K562 (cell line): ENCODE data around the gene ANO7. TPM values are rescaled to one million over a fixed set of nuclear protein-coding genes. Genes with fewer than 3 reads are reported as not detected.

ENCODE experiments used
- ATAC-seq: fragments of 200-7000 bp; cut with Tn5 transposase; 3 replicates; pipeline ENCODE4 v1.9.1; 2020; ENCODE audit warnings: moderate library complexity
- BruUV-seq: library from RNA; stranded (reverse); fragments of 400-500 nt; replicated peaks from 2 replicates; lab custom pipeline; 2021; lab: Mats Ljungman, UMichigan
- CTCF ChIA-PET: fragments of 300-600 bp; formaldehyde crosslinking; extraction: SDS; loops from one replicate; lab custom pipeline; 2021; ENCODE audit warnings: low intra/inter-chr PET ratio; lab: Yijun Ruan, JAX
- POLR2A ChIA-PET: fragments of 300-600, 350-650 bp; sonication (Branson Sonifier 250); formaldehyde crosslinking; extraction: SDS; loops from one replicate; lab custom pipeline; 2021; ENCODE audit warnings: antibody characterized with exemption, inconsistent platforms; lab: Yijun Ruan, JAX
- DNase-seq, 4 experiments: peaks; one replicate each; pipeline versions ENCODE4 v3.0.0 to v3.0.0-alpha.2; 2011 to 2018; ENCODE audit warnings: low spot score in 3 of 4, mixed read lengths in 3 of 4; ENCODE audit errors: extremely low read depth in 1 of 4
- FAIRE-seq: peaks from 2 replicates; lab custom pipeline; 2011; peaks lifted over from hg19 to GRCh38; lab: Jason Lieb, UNC
- H2AFZ ChIP-seq: 2 replicates; pipeline ENCODE4 v1.6.0; 2011; ENCODE audit warnings: low read depth, low read length, control low read depth, inconsistent platforms
- H3K27ac ChIP-seq: fragments of 200-600 bp; 3 replicates; pipeline ENCODE4 v1.8.0; 2011; ENCODE audit warnings: low read depth, mild to moderate bottlenecking, control low read depth, inconsistent platforms, low read length, moderate library complexity, mixed read lengths; ENCODE audit errors: extremely low read depth
- H3K27me3 ChIP-seq, 2 experiments: fragments of 300-600 bp in 1 of 2; 2 replicates in 1 of 2; 3 replicates in 1 of 2; pipeline versions ENCODE4 v1.6.0 to v1.8.0; 2011; ENCODE audit warnings: inconsistent platforms in 2 of 2, low read length in 2 of 2, mild to moderate bottlenecking in 1 of 2, mixed read lengths in 1 of 2, moderate library complexity in 1 of 2; ENCODE audit not compliant: control insufficient read depth in 2 of 2, insufficient read depth in 2 of 2
- H3K36me3 ChIP-seq: fragments of 300-600 bp; 3 replicates; pipeline ENCODE4 v1.8.0; 2011; ENCODE audit warnings: mild to moderate bottlenecking, low read length, inconsistent platforms; ENCODE audit not compliant: control insufficient read depth, insufficient read depth
- H3K4me1 ChIP-seq, 2 experiments: fragments of 200-600 bp in 1 of 2; replicated peaks in 1 of 2; 2 replicates in 1 of 2; 3 replicates in 1 of 2; pipeline versions ENCODE4 v1.5.1 to v1.8.0; 2011; ENCODE audit warnings: inconsistent platforms in 2 of 2, low read length in 2 of 2, mild to moderate bottlenecking in 1 of 2, mixed read lengths in 1 of 2, moderate library complexity in 1 of 2; ENCODE audit not compliant: control insufficient read depth in 2 of 2, insufficient read depth in 2 of 2
- H3K4me2 ChIP-seq: 2 replicates; pipeline ENCODE4 v1.6.1; 2011; ENCODE audit warnings: low read length, control low read depth, inconsistent platforms, mixed read lengths; ENCODE audit not compliant: insufficient read depth
- H3K4me3 ChIP-seq: fragments of 200-600 bp; sonication (generic), shearing (Covaris generic); 2 replicates; pipeline ENCODE4 v1.5.1; 2016; ENCODE audit warnings: control low read depth, inconsistent platforms
- H3K79me2 ChIP-seq: fragments of 200-600 bp; 3 replicates; pipeline ENCODE4 v1.8.0; 2011; ENCODE audit warnings: low read length, inconsistent platforms; ENCODE audit not compliant: control insufficient read depth, insufficient read depth
- H3K9ac ChIP-seq, 2 experiments: 2 replicates each; pipeline versions ENCODE4 v1.6.0 to v1.6.1; 2011; ENCODE audit warnings: low read depth in 2 of 2, low read length in 2 of 2, control low read depth in 1 of 2, inconsistent platforms in 1 of 2, mild to moderate bottlenecking in 1 of 2, mixed read lengths in 1 of 2; ENCODE audit not compliant: insufficient read depth in 1 of 2
- H3K9me1 ChIP-seq: one replicate; pipeline ENCODE4 v1.6.0; 2011; ENCODE audit warnings: inconsistent platforms, mild to moderate bottlenecking, low read length, moderate library complexity; ENCODE audit not compliant: control insufficient read depth, insufficient read depth
- H3K9me3 ChIP-seq: replicated peaks from 2 replicates; pipeline ENCODE4 v1.5.1; 2011; ENCODE audit warnings: low read depth, low read length, inconsistent platforms; ENCODE audit not compliant: control insufficient read depth, insufficient read depth
- H4K20me1 ChIP-seq: replicated peaks from 2 replicates; pipeline ENCODE4 v1.6.1; 2011; ENCODE audit warnings: low read length, inconsistent platforms, mixed read lengths; ENCODE audit not compliant: control insufficient read depth, insufficient read depth
- ATF1 ChIP-seq, 2 experiments: fragments of 450-650 bp in 1 of 2; IDR thresholded peaks; 2 replicates each; pipeline ENCODE4 v1.6.1; 2016; ENCODE audit warnings: missing compliant biosample characterization in 1 of 2, missing genetic modification characterization in 1 of 2
- CREB1 ChIP-seq, 2 experiments: sonication (generic) in 1 of 2; formaldehyde crosslinking in 1 of 2; IDR thresholded peaks; 2 replicates each; pipeline versions ENCODE4 v1.6.1 to v1.8.0; 2012 to 2022; ENCODE audit warnings: inconsistent platforms in 1 of 2, mild to moderate bottlenecking in 1 of 2, missing genetic modification reagents in 1 of 2, moderate library complexity in 1 of 2
- FOXA3 ChIP-seq, 2 experiments: fragments of 450-650 bp in 1 of 2; sonication (generic) in 1 of 2; formaldehyde crosslinking; IDR thresholded peaks in 1 of 2; conservative IDR thresholded peaks in 1 of 2; 2 replicates each; pipeline versions ENCODE4 v1.4.0 to v1.8.0; 2020 to 2022; ENCODE audit warnings: mild to moderate bottlenecking in 2 of 2, missing genetic modification reagents in 1 of 2
- FUS ChIP-seq: fragments of 200-400 bp; formaldehyde crosslinking; optimal IDR thresholded peaks from 2 replicates; pipeline ENCODE3; 2017; ENCODE audit warnings: low read depth, low read length
- KAT2B ChIP-seq: IDR thresholded peaks from one replicate; pipeline ENCODE4 v1.6.1; 2012; ENCODE audit warnings: low read depth, mild to moderate bottlenecking, control low read depth, inconsistent platforms, low read length, moderate library complexity
- MAFG ChIP-seq: fragments of 450-650 bp; conservative IDR thresholded peaks from 2 replicates; pipeline ENCODE4 v1.6.1; 2016; ENCODE audit warnings: missing genetic modification characterization, missing compliant biosample characterization
- NONO ChIP-seq, 2 experiments: fragments of 200-400 bp in 1 of 2; fragments of 450-650 bp in 1 of 2; formaldehyde crosslinking in 1 of 2; IDR thresholded peaks; 2 replicates each; pipeline ENCODE4 v1.6.1; 2017; ENCODE audit warnings: low read depth in 2 of 2, mild to moderate bottlenecking in 2 of 2, moderate library complexity in 2 of 2, low read length in 1 of 2
- RCOR1 ChIP-seq, 2 experiments: IDR thresholded peaks; 2 replicates each; pipeline ENCODE4 v1.6.1; 2012; ENCODE audit warnings: low read depth in 2 of 2, low read length in 2 of 2, borderline replicate concordance in 1 of 2, improper control_type of control experiment in 1 of 2
- YY1 ChIP-seq, 3 experiments: IDR thresholded peaks; 2 replicates each; pipeline ENCODE4 v1.6.1; 2011; ENCODE audit warnings: low read length in 2 of 3, mild to moderate bottlenecking in 2 of 3, moderate library complexity in 2 of 3, borderline replicate concordance in 1 of 3, control low read depth in 1 of 3, low read depth in 1 of 3; ENCODE audit not compliant: insufficient read depth in 3 of 3, insufficient replicate concordance in 2 of 3, control insufficient read depth in 1 of 3, insufficient read length in 1 of 3; ENCODE audit errors: extremely low read depth in 1 of 3
- ZNF175 ChIP-seq: fragments of 200-800 bp; sonication (Bioruptor generic); IDR thresholded peaks from 2 replicates; pipeline ENCODE4 v1.6.1; 2016; ENCODE audit warnings: low read depth, mild to moderate bottlenecking, missing genetic modification characterization, missing compliant biosample characterization
- ZNF3 ChIP-seq: fragments of 250-450 bp; sonication (Bioruptor Pico); IDR thresholded peaks from 2 replicates; pipeline ENCODE4 v1.5.0; 2021; ENCODE audit warnings: mild to moderate bottlenecking, moderate library complexity
- ZNF57 ChIP-seq: fragments of 450-650 bp; formaldehyde crosslinking; IDR thresholded peaks from 2 replicates; pipeline ENCODE4 v1.4.0; 2020; ENCODE audit warnings: mild to moderate bottlenecking, moderate library complexity
- ZNF76 ChIP-seq: fragments of 250-450 bp; sonication (Bioruptor Pico); IDR thresholded peaks from 2 replicates; pipeline ENCODE4 v1.4.0; 2020; ENCODE audit warnings: mild to moderate bottlenecking, moderate library complexity, borderline replicate concordance
- WGBS: fragments of 100-300 bp; shearing (Covaris generic); methylation state at CpG from one replicate; pipeline ENCODE4 v1.1.6; 2016; ENCODE audit warnings: low coverage, mixed read lengths; ENCODE audit not compliant: insufficient coverage; ENCODE audit errors: missing lambda C conversion rate; 5-methylcytosine and 5-hydroxymethylcytosine counted together
- in situ Hi-C: fragments of 300-500 bp; cut with MboI; formaldehyde crosslinking; loops from 4 replicates; pipeline ENCODE4 v1.15.0; 2018; ENCODE audit warnings: inconsistent platforms, mixed read lengths
- intact Hi-C: fragments of 100-400 bp; cut with micrococcal nuclease; formaldehyde crosslinking; loops from 2 replicates; pipeline ENCODE4 v1.14.2; 2022
- polyA plus RNA-seq, 8 experiments: library from polyadenylated mRNA; depleted of rRNA in 4 of 8; stranded (reverse) in 5 of 8; unstranded in 3 of 8; fragments of >200 nt; fragmentation: Nextera tagmentation in 2 of 8; fragmentation: Illumina TruSeq in 1 of 8; extraction: Ambion mirVana in 2 of 8; extraction: Trizol in 1 of 8; gene quantifications; 2 replicates each; pipeline versions ENCODE4 v1.2.1 to v1.2.3, GENCODE V29; 2011 to 2014; ENCODE audit warnings: inconsistent platforms in 1 of 8, missing spikeins in 1 of 8
- total RNA-seq, 7 experiments: library from RNA; depleted of rRNA in 6 of 7; stranded (reverse); fragments of >200 nt in 6 of 7; fragmentation: Illumina TruSeq in 2 of 7; extraction: Trizol in 2 of 7; gene quantifications; 2 replicates each; pipeline versions ENCODE4 v1.2.1 to v1.2.3, GENCODE V29; 2011 to 2021; ENCODE audit warnings: low replicate concordance in 1 of 7
- TF ChIP-seq, protein P1 (sequence below): fragments of 450-650 bp; IDR thresholded peaks from 2 replicates; pipeline ENCODE4 v1.6.1; 2018; ENCODE audit not compliant: partially characterized antibody
- TF ChIP-seq, protein P2 (sequence below): fragments of 250-450 bp; sonication (Bioruptor Pico); IDR thresholded peaks from 2 replicates; pipeline ENCODE4 v1.4.0; 2020; ENCODE audit warnings: mild to moderate bottlenecking

The ANO7 gene
- total and polyA plus RNA-seq, 9 of the 15 experiments (the other 6 are each of a cell fraction or from before 2014, with no cell fraction given) = 0.28 to 5.1 (median 1.1) TPM

DNA sequence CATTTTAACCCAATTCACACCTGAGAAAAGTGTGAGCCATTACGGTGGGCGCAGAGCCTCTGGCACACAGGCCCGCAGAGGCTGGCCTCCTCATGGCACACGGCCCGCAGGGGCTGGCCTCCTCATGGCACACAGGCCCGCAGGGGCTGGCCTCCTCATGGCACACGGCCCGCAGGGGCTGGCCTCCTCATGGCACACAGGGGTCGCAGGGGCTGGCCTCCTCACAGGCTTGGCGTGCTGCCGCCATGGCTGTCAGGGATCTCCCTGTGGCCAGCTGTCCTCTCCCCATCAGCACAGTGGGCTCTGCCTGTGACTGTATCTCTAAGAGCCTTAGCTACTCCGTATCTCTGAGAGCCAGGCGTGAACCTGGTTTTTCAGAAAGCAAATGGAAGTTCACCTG, 24.6 kb downstream of the ANO7 start:
- H3K9ac ChIP-seq = no peak overlapping the region
- H4K20me1 ChIP-seq = peaks cover 5% of the 10 kb centered on the region; the same call in 1 of the 2 replicates
- no TSS peak for BruUV-seq
- H3K9me3 ChIP-seq = no peaks in the 10 kb centered on the region
- no peak overlapping the region for H2AFZ ChIP-seq
- H3K79me2 ChIP-seq = no peaks in the 10 kb centered on the region
- peaks cover 0 to 38% of the 10 kb centered on the region in 2 experiments; a peak in 2 of 5 replicates for H3K4me1 ChIP-seq
- no peaks in the 10 kb centered on the region for H3K9me1 ChIP-seq
- ATAC-seq = no peak
- no peak overlapping the region for H3K4me2 ChIP-seq
- H3K36me3 ChIP-seq = no peaks in the 10 kb centered on the region
- 10% methylated on average over 10 of the region's 13 CpGs for WGBS
- POLR2A ChIA-PET = interaction anchor here (0.7 kb wide), 1 partner anchor 78 kb away, joined by 3 read pairs; no protein-coding TSS in a partner anchor
- FAIRE-seq = no peak
- DNase-seq = no peak
- H3K4me3 ChIP-seq = no peak overlapping the region
- peaks cover 7 to 58% of the 10 kb centered on the region in 2 experiments; a peak in 4 of 5 replicates for H3K27me3 ChIP-seq
- in situ Hi-C loops (no loop called here), intact Hi-C loops (no loop called here)
- TF ChIP-seq RCOR1 (IDR thresholded peaks at IDR 0.05; ENCODE audit: borderline replicate concordance in 1 of 2, low read depth in 2 of 2, low read length in 2 of 2) (no peak), MAFG (tag) (no peak), FUS (no peak), ZNF76 (CRISPR knock-in tag) (no peak), CREB1 (IDR thresholded peaks at IDR 0.05) (no peak), CREB1 (CRISPR knock-in tag; IDR thresholded peaks at IDR 0.05) (no peak), ATF1 (CRISPR knock-in tag; IDR thresholded peaks at IDR 0.05) (no peak), ATF1 (tag; IDR thresholded peaks at IDR 0.05) (no peak), ZNF175 (CRISPR knock-in tag) (no peak), ZNF3 (CRISPR knock-in tag) (no peak), FOXA3 (CRISPR knock-in tag; conservative IDR thresholded peaks at IDR 0.05 in 1 of 2, IDR thresholded peaks at IDR 0.05 in 1 of 2) (no peak), KAT2B (no peak), ZNF57 (CRISPR knock-in tag) (no peak), NONO (IDR thresholded peaks at IDR 0.05; ENCODE audit: low read depth in 2 of 2, low read length in 1 of 2) (no peak), YY1 (IDR thresholded peaks at IDR 0.05; ENCODE audit: borderline replicate concordance in 1 of 3, control insufficient read depth in 1 of 3, extremely low read depth in 1 of 3, insufficient read depth in 3 of 3, insufficient read length in 1 of 3, insufficient replicate concordance in 2 of 3, low read depth in 1 of 3, low read length in 2 of 3) (no peak)
- TF ChIP-seq, protein P1, sequence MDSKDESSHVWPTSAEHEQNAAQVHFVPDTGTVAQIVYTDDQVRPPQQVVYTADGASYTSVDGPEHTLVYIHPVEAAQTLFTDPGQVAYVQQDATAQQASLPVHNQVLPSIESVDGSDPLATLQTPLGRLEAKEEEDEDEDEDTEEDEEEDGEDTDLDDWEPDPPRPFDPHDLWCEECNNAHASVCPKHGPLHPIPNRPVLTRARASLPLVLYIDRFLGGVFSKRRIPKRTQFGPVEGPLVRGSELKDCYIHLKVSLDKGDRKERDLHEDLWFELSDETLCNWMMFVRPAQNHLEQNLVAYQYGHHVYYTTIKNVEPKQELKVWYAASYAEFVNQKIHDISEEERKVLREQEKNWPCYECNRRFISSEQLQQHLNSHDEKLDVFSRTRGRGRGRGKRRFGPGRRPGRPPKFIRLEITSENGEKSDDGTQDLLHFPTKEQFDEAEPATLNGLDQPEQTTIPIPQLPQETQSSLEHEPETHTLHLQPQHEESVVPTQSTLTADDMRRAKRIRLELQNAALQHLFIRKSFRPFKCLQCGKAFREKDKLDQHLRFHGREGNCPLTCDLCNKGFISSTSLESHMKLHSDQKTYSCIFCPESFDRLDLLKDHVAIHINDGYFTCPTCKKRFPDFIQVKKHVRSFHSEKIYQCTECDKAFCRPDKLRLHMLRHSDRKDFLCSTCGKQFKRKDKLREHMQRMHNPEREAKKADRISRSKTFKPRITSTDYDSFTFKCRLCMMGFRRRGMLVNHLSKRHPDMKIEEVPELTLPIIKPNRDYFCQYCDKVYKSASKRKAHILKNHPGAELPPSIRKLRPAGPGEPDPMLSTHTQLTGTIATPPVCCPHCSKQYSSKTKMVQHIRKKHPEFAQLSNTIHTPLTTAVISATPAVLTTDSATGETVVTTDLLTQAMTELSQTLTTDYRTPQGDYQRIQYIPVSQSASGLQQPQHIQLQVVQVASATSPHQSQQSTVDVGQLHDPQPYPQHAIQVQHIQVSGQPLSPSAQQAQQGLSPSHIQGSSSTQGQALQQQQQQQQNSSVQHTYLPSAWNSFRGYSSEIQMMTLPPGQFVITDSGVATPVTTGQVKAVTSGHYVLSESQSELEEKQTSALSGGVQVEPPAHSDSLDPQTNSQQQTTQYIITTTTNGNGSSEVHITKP = no peak
- TF ChIP-seq, protein P2, sequence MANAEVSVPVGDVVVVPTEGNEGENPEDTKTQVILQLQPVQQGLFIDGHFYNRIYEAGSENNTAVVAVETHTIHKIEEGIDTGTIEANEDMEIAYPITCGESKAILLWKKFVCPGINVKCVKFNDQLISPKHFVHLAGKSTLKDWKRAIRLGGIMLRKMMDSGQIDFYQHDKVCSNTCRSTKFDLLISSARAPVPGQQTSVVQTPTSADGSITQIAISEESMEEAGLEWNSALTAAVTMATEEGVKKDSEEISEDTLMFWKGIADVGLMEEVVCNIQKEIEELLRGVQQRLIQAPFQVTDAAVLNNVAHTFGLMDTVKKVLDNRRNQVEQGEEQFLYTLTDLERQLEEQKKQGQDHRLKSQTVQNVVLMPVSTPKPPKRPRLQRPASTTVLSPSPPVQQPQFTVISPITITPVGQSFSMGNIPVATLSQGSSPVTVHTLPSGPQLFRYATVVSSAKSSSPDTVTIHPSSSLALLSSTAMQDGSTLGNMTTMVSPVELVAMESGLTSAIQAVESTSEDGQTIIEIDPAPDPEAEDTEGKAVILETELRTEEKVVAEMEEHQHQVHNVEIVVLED (CRISPR knock-in tag) = no peak
- TF ChIP-seq, all 486 proteins: peak for 0
- CTCF ChIA-PET = no interaction called here
- H3K27ac ChIP-seq = no peak overlapping the region
